GM20000 (cell line): Measurements from ENCODE around the gene PITPNB.

Experiments
- DNase-seq: peaks from one replicate; pipeline ENCODE4 v3.0.0; 2012; ENCODE audit warnings: low spot score
- TF ChIP-seq, protein P1 (sequence below): IDR thresholded peaks from 2 replicates; pipeline ENCODE4 v1.5.1; 2012; ENCODE audit warnings: mild to moderate bottlenecking, control low read depth; ENCODE audit errors: extremely low read depth, missing control alignments

Gene PITPNB

DNA sequence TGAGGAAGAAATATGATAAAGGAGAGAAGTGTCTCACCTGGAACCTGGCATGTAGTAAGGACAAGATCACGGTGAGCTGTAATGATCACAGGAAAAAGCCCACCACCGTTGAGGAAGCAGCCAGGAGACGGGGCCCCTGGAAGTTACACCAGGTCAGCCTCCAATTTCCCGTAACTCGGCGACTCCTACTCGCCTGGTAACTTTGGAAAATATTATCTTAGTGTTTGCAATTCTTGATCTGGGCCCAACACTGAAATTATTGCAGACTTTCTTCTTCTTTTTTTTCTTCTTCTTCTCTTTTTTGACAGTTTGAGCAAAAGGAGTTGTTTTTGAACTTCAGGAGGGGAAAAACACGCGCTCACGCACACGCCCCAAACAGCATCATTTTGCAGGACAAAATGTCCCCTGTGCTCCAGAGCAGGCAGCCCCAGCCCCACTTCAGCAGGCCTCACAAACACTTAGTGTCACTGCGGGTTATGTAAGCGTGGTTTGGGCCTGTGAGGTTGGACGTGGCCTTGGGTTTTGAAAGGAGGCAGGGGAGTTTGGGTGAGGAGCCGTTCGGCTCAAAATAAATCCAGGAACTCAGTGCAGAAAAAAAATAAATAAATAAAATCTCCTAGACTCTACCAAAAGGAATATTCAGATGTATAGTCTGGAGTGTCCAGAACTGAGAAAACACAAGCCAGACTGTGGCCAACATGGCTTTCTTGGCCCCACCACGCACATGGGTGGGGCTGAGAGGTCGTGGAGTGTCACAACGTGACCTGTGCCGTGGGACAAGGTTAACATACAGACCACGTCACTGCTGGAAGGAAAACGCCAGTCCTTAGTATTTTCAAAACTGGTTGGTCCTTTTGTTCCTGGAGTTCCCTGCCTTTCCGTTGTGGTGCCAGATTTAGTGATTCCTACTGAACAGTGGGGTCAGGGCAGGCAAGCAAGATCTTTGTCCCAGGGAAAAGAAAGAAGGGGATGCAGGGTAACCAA lies 91.2 kb downstream of the PITPNB start:
- TF ChIP-seq, protein P1, sequence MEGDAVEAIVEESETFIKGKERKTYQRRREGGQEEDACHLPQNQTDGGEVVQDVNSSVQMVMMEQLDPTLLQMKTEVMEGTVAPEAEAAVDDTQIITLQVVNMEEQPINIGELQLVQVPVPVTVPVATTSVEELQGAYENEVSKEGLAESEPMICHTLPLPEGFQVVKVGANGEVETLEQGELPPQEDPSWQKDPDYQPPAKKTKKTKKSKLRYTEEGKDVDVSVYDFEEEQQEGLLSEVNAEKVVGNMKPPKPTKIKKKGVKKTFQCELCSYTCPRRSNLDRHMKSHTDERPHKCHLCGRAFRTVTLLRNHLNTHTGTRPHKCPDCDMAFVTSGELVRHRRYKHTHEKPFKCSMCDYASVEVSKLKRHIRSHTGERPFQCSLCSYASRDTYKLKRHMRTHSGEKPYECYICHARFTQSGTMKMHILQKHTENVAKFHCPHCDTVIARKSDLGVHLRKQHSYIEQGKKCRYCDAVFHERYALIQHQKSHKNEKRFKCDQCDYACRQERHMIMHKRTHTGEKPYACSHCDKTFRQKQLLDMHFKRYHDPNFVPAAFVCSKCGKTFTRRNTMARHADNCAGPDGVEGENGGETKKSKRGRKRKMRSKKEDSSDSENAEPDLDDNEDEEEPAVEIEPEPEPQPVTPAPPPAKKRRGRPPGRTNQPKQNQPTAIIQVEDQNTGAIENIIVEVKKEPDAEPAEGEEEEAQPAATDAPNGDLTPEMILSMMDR: no peak
- DNase-seq: no peak

DNA sequence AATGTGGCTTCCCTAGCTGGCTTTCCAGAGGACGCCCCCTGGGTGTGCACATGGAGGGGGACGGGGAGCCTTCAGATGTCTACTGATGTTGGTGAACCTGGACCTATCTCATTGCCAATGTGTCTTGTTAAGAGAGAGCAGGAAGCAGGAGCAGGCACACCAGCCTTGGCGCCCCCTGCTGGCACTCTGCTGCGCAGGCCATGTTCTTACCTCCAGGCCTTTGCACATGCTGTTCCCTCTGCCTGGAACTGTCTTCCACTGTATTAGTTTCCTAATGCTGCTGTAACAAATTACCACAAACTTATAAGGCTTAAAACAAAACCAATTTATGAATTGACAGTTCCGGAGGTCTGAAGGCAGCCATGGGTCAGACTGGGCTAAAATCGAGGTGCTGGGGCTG lies 93.9 kb downstream of the PITPNB start:
- TF ChIP-seq, protein P1: peak; percentile 3
- no peak for DNase-seq

DNA sequence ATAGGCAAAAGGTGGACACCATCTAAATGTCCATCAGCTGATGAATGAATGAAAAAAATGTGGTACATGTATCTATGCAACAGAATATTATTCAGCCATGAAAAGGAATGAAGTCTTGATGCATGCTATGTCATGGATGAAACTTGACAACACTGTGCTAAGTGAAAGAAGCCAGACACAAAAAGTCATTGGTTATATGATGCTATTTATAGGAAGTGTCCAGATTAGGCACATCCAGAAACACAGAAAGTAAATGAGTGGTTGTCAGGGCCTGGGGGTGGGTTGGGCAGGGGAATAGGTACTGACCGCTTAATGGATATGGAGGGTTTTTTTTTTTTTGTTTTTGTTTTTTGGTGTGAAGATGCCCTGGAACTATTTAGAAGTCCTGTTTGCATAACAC lies 95.8 kb downstream of the PITPNB start:
- DNase-seq: no peak
- TF ChIP-seq, protein P1: no peak

DNA sequence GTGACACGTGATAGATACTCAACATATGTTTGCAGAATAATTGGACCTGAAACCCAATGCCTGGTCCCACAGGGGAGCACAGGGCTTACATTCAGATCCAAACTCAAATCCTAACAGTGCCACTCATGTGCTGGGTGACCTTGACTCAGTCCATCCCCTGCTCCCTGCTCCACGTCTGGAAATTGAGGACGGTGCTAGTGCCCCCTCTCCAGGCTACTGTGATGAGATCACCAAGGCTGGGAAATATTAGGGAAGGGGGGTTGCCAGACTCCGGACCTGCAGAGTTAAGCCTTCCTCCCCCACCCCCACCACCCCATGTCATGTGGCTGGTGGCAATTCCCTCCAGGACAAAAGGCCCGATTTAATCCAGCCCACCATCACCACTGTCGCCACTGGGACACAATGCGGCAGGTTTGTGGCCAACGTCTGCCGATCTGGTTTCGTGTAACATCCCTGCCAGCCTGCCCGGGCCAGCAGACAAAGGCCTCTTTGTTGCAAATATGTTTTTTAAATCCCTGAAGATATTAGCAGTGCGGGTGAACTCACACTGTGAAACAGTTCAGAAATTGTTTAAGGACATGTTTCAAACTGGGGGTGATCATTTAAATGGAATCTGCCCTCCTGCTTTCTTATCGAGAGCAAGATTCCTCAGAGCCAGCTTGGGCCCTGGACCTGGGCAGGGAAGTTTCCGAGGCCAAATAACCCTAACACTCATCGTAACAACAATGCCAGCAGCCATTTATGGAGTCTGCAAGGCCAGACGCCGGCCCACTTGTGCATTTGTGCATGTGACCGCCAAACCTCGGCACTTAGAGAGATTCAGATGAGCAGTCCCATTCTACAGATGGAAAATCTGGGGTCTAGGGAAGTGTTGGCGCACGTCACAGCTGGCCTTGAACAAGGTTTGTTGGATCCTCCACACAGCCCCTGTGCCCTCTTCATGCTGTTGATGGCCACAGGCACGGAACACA lies 97.9 kb downstream of the PITPNB start:
- DNase-seq: no peak
- TF ChIP-seq, protein P1: no peak

DNA sequence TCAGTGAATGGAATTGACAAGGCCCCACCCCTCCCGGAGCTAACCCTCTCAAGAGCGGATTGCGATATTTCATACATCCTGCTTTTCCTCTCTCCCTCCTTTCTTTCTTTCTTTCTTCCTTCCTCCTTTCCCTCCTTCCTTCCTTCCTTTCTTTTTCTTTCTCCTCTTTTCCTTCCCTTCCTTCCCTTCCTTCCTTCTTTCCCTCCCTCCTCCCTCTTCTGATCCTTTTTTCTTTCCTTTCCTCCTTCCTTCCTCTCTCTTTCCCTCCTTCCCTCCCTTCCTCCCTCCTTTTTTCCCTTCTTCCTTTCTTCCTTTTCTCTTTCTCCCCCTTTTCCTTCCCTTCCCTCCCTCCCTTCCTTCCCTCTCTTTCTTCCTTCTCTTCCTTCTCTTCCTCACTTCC lies 102.5 kb downstream of the PITPNB start:
- DNase-seq: no peak
- TF ChIP-seq, protein P1: no peak

DNA sequence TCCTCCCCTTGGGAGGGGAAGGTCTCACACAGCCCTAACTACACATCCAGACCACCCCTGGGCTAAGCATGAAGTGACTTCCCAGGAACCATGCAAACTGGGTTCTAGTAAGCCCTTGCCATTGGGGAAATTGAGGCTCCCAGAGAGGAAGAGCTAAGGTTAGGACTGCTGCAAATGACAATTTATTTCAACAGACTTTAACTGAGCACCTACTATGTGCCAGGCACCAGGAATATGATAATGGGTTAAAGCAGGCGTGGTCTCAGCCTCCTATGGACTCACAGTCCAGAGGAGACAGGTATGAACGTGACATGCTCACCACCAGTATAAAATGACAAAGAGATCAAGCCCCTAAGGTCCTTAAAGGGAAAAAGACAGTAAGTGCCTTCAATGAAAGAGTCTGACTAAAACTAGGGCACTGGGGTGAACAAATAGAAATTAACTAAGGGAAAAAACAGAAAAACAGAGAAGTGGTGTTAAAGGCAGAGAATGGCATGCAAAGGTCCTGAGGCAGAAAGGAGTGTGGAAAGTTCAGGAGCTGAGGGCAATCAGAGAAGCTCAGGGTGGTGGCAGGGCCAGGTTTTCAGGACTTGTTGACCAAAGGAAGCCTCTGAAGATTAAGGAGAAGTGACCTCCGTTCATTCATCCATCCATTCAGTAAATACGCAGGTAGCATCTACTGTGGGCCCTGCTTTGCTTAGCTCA lies 103.1 kb downstream of the PITPNB start:
- TF ChIP-seq, protein P1: no peak
- no peak for DNase-seq
